ENCODE results near the gene ATP8B4.

The ATP8B4 gene

DNA sequence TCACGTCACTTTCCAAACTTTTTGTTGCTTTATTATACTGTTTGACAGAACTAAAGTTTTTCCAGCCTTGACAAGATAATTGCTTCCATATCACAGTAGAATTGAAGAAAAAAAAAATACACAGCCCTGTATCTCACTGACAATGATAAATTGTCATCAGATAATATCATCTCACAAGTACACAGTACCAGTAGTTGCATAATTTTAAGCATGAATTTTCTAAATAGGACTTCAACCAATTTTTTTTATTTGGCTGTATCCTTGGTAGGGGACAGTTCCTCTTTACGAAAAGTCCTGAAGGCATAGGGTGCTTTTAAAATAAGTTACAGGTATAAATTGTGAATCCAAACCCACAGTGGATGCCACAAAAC is 230.7 kb downstream of the ATP8B4 start:
- no peak for DNase-seq

DNA sequence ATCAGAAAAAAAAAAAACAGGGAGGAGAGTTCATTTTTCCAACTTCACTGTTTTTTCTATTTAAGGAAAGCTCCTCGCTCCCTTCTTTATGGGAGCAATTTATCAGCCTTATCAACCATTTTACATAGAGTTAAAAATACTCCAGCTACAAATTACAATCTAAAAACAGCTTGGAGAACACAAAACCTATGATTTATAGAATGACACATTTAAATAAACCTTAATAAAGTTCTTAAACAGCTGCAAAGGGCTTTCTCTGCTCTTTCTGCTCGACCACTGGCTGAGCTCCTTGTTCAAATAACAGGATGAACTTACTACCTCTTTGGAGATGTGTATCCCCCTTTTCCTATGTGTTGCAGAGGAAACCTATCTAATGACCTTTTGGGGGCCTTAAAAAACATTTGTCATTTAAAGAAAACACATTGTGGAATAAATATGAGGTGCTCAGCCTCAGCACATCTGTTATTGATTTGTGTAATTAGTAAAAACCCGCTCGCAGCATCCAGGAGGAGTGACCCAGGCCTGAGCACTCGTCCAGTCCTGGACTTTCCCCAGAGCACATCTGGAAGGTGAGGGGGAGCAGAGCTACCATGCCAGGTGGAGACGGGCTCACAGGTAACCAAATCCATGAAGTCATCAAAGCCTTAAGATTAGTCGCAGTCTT is 231.2 kb downstream of the ATP8B4 start:
- DNase-seq = no peak

DNA sequence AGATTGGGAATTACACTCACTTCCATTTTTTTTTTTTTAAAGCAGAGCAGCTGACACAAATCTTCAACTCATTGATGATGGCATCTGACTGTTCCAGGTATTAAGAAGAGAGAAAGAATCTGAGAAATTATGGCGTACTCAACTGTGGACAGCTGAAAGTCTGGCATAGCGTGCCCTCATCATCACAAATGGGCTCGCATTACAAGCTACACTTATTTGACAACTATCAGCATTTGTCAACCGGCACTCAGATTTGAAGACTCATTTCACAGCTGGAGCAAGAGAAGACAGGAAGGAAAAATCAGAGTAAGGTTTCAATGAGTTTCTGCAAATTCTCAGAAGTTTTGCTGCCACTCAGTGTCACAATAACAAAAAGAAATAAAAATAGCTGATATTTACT is 235.9 kb downstream of the ATP8B4 start:
- no peak for DNase-seq

DNA sequence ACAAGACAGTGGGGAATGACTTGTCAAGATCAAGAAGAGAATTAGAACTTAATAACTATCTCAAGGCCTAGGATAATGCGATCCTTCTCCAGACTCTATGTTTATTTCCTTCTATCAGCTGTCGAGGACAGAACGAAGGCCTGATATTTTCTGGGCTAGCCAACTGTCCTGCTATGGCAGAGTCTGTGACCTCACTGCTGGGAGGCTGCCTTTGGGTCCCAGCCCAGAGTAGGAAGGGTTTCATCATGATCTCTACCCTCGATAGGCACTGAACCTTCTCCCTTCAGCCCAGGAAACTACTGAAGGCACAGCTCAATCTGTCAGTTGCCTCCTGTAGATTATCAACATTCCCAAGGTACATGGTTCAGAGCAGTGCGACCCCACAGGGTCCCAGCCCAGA is 237.2 kb downstream of the ATP8B4 start:
- no peak for DNase-seq

DNA sequence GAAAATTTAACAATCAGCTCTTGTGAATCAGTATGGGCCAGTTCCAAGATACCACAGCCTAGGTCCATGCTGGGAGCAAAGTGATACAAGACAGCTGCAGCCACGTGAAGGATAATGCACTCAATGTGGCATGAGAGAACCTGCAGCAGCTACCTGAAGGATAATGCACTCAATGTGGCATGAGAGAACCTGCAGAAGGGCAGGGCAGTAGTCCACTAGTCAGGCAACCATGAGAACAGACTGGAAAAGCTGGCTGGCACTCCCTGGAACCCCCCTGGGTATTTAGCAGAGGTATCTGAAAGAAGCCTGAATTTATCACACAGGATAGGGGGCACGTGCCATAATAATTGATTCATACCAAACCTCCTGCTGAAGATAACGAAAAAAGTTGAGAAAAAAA is 237.6 kb downstream of the ATP8B4 start:
- no peak for DNase-seq

DNA sequence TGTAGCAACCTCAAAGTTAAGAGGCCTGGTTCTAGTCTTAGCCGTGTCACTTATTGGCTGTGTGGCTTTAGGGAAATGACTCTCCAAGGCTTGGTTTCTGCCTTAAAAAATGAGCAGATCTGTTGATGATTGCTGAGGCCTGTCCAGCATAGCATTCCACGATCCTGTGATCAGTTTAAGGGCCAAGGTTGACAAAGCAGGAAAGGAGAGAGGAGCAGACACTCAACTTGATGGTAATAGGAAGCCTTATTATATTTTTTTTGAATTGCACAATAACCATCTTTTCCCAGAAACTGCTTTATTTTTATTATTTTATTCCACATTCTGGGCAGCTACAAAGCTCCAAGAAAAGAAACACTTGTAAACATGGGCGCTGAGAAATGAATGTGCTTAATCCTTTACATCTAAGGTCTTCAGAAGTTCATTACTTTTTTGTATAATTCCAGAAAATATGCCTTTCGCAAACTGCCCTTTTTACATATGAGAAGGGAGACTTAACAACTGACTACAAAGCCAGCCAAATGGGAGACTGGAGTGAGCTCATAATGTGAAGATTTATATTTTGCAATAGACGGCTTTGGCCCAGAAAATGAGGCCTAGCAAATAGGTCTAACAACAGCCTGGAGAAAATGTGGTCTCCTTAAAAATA is 241.0 kb downstream of the ATP8B4 start:
- DNase-seq = no peak

DNA sequence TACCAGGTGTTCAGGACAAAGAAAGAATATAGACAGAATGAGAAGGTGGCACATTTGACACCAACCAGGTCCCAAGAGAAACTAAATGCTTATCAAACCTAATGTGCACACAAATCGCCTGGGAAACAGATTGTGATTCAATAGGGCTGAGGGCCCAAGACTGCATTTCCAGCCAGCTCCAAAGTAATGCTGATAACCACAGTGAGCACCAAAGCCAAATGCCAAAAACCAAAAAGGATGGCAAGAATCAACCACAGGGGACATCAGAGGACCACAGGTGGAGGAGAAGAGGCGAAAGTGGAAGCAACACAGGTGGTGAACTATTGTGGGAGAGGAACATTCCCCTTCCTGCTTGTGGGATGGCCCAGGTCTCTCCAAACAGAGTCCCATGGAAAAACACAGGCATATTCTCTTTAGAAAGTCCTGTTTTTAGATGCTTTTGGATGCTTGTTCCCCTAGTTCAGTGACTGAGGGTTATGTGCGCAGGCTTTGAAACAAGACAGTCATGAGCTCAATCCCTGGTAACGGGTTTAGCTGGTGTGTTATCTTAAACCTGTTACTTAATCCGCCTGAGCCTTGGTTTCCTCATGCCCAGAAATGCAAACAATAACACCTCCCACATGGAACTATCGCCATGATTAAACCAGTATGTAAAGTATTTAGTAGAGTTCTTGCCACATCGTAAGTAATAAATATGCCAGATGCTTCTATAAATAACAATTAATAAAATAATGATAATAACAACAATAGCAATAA is 241.7 kb downstream of the ATP8B4 start:
- DNase-seq = no peak

DNA sequence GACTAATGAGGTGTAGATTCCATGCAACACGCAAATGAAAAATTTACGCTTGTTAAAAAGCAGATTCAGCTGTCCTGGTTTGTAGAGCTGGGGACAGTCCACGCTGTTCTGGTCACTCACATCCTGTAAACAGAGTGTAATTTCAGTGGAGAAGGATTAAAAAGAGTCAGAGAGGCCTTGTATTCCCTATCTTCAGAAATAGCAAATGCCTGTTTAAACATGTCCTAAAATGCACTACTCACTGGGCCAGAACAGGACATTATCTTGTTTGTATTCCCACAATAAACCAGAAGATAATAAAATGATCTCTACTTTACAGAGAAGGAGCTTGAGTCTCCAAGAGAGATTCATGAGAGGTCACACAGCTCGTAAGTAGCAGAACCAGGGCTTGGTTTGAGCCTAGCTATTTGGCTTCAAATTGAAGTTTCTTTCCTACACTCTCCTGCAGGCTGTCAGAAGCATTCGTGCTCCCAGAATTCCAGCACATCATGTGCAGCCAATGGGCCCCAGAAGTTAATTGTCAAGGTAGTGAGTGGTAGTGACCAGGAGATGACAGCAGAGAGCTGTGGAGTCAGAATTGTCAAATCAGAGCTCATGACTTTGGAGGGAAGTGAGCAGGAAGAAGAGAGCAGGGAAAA is 242.5 kb downstream of the ATP8B4 start:
- no peak for DNase-seq

DNA sequence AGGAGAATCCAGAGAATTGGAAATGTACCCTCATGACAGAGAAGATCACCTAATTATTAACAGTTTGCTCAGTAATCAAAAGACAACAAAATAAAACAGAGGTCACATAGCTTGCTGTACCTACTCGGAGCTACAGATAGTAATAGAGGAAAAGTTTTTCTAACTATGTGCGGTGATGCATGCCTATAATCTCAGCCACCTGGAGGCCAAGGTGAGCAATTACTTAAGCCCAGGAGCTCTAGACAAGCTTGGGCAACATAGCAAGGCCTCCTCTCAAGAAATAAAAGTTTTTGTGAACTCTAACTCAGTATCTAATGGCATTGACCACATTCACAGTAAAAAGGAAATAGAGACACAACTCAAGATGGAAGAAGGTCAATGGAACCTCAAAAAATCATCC is 243.6 kb downstream of the ATP8B4 start:
- no peak for DNase-seq

DNA sequence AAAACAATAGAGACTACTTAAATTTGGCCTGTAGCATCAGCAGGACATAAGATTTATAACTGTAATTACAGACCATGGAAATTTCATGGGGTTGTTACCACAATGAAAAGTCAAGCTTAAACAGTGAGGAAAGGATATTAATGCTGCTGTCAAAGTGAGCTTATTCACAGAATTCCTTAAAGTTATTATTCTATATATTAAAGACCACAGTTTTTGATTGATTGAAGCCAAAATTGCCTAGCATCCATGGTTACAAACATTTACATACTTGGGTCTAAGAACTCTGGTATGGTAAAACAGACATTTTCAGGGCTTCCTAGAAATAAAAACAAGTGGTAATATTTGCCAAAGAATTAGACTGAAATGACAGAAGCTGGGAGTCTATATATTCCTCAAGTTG is 248.6 kb downstream of the ATP8B4 start:
- no peak for DNase-seq

DNA sequence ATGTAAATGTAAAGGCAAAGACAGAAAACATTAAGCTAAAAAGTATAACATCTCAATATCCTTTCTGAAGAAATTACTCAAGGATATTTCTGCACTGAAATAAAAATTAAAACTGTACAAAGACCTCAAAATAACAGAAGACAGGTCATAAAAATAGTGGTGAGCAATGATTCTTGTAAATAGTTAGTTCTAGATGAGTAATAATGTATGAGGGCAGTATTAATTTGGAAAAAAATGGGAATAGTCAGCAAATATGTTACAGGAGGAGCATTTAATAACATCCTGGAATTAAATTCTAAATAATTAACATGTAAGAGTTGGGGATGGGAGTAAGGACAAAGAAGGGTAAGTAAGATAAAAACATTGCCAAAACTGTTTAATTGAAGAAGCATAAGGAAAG is 250.7 kb downstream of the ATP8B4 start:
- DNase-seq = no peak

DNA sequence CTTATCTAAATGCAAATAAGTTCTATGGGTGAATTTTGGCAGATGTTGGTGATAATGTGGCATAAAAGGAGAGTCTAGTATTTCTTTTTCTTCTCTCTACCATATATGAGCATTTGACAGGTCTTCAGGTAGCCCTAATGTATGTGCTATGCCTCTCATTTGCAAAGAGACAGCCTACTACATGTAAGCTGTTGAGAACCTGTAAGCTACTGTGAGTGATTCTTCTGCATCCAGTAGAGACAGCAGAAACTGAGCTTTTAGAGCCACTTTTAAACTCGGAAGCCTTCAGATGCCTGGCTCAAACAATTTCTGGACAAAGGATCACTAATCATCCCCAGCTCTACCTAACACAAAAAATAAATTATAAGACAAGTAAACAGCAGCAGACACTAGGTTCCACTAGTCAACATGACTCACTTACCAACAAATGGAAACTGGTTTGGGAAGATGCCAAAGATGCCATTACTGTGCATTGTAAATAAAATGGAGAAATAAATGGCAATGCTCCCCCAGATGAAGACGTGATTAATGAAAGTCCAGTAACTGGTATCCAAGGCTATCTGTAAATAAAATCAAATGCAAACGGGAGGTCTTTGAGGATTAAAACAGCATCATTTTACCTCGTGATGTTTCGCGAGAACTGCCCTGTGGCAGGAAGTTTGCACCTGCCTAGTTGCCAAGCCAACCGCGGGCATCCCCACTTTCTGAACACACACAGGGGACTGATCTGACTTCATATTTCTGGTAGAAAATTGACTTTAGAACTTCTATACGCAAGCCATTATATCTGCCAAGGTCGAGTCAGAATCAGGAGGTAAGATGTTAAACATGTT is 252.9 kb downstream of the ATP8B4 start:
- DNase-seq = no peak

DNA sequence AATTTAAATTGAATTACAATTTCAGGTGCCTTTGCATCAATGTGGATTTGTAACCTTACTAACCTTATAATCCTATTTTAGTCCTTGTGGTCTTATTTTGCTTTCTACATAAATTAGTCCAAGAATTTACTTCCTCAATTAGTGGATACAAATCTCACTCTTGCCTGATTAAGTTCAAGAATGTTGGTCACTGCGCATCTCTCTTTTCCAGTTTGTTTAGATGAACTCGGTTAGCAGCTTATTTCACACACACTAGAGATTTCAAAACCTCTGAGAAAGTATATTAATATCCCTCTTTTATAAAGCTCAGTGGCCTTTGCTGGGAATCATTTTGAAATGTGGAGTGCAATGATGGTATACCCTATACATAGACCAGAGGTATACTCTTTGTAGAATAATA is 254.8 kb downstream of the ATP8B4 start:
- DNase-seq = no peak

DNA sequence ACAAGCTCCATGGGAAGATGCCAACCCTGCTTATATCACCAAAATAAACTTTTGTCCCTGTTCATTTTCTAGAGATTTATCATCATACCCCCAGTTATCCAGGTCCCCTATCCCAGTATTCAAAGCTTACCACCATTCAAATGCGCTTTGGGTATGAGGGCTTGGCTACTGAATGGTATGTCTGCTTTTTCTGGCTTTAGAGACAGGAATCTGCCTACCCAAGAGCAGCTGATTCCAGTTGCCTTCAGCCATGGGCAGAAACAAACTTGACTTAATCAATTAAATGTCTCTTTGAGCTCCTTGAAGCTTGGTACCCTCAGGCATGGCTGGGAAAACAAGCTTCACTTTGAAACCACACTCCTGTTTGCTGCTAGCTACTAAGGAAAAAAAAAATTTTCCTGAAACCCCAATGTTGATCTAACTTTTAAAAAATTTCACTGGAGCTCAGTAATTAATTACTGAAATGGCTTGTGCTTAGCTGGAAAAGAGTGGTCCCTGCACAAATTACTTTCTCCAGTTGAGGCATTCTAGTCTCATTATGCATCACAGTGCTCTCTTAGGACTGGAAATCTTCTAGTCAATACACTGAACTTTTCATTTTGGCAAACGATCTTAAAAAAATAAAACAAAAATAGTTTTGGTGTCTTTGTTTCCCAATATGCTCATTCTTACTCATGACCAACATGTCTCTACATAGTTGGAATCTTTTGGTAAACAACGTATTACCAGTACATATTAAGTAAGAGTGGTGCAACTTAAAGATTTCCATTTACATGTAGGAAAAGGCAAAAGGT is 255.4 kb downstream of the ATP8B4 start:
- DNase-seq = no peak

DNA sequence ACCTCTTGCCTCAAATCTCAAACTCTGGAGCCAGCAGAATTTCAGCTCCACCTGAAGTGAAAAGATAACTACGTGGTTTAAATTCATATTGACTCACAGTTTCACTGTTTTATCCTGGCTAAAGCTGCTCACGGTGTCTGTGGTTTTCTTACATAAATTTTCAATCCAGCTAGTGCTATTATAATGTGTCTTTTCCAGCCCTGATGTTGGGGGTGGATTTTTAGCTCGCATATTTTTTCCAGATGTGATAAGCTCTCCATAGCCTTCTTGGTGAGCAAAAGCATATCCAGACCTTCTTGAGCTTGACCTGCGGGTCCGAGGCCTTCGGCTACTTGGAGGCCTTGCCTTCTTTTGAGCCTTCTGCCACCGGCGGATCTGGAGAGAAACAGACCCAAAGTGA is 258.9 kb downstream of the ATP8B4 start:
- DNase-seq = no peak

DNA sequence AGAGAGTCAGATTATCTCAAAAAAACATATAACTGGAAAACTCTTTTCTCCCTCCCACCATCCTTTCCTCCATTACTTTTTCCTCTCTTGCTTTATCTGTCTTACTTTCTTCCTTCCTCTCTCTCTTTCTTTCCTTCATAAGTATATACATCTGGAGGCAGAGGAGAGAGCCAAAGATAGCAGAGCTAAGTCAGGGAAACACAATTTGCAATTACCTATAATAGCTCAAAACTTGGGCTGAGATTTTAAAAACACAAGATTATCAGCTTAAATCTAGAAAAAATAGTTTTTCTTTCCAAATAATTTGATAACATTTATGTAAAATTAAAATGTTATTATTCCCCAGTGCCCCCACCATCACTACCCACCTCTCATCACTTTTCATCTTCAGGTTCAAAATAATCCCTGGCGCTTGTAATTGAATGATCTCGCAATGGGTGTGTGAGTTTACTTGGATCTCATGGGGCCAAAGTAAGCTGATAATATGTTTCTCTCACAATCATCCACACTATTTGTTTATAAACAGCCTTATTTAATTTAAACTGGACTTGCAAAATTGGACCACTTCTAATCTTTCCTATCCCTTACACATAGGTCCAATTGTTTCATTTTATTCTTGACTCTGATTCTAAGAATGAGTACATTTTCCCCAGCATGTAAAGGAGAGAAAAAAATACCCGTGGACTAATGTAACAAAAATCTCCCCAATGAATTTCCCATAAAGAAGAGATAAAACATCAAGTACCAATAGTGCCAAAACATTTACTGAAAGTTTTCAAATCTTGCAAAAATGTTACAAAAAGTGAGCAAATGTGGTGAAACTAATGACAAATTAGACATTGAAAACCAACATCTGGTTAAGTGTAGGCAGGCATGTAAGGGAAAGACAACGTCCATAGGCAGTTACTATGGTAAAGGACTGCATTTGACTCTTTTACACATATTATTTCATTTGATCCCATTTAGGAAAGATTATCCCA is 261.2 kb downstream of the ATP8B4 start:
- DNase-seq = no peak

DNA sequence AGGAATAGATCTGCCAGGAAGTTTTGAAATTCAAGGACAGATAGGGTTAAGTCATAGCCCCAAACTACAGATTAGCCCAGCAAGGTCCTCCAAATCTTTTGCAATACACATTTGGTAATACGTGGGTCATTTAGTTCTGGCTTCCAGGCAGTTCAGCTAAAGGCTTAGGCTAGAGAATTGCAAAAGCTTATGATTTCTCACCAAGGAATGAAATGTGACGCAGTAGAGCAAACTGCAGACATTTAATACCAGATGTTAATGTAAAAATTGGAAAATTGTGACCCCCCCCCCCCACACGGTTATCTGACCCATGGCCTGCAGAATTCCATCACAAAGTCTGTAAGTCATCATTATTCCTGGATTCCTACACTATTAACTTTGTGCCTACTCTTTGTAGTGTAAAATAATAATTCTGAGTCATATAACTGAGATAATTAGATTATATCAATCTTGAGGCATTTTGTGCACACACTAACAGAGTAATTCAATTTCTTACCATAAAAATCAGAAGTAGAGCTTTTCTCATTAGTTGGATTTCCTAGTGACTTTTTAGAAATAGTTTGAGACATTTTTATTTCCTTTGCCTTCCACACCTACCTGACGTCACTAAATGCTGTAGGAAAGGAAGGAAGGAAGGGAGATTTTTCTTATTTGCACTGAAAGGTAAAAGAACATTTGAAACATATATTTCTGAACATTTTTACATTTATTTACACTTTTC is 263.0 kb downstream of the ATP8B4 start:
- no peak for DNase-seq

DNA sequence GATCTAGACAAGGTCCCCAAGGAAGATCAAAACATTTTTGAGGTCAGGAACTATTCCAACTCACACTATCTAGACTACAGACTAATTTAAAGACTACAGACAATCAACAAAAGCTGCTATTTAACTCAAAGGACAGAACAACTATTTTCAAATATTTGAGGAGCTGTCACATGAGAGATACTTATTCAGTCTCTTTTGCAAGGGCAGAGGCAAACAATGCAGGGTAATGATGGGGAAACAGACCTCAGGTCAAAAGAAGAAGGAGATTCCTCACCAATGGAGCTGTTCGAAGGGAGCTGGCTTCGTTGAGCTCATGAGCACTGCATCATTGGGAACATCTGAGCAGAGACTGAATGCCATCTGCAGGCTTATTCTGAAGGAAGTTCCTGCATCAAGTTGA is 266.3 kb downstream of the ATP8B4 start:
- no peak for DNase-seq

DNA sequence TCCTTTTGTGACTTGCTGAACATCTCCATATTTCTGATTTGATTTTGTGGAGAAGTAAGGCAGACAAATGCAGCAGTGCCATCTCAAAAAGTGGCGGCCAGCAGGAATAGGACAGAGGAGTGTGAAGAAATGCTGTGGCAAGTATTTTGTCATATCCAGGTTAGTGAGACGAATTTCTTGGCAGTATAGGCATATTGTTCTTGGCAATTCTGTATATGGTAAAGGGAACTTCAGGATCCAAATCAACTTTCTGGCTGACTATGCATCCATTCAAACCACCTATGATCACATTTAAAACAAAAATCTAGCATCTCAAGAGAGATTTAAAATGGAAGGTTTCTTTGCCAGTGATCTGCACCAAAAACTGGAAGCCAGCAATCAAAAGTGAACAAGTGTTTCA is 270.2 kb downstream of the ATP8B4 start:
- DNase-seq = no peak

DNA sequence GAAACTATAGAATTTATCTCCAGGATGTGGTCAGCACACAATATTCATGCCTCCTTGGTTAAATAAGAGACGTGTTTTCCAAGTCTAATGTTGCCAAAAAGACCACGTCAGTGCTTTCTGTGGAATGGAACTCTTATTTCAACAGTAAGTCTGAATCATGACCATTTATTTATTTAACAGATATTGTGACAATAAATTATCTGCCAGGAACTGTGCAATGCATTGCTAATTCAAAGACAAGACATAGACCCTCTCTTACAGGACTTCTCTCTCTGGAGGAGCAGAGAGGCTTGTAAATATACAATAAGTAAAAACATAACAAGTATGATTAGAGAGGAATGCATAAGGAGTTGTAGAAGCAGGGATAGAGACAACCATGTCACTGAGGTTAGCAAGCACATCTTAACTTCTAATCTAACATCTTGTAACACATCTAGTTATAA is 270.7 kb downstream of the ATP8B4 start:
- no peak for DNase-seq
